Prostate gland (tissue), 2 donors: Measurements from ENCODE around the gene ZCCHC14. TPM values are rescaled to one million over a fixed set of nuclear protein-coding genes. Genes with fewer than 3 reads are reported as not detected.
"Not testable (repeated sequence)": the region's sequence is repeated elsewhere in the genome, so short reads cannot be mapped to it uniquely, and the experiment has no call there.

Source experiments
- DNase-seq: peaks from one replicate; pipeline ENCODE4 v3.0.0-alpha.2; 2019; ENCODE audit warnings: low spot score
- H3K27ac ChIP-seq, 2 donors: fragments of 200-600 bp; sonication (generic); 2 replicates each; pipeline ENCODE4 v1.5.1; 2017 to 2019
- H3K27me3 ChIP-seq: fragments of 200-600 bp; sonication (generic); replicated peaks from 2 replicates; pipeline ENCODE4 v1.5.1; 2019; ENCODE audit not compliant: insufficient read depth
- H3K36me3 ChIP-seq, 2 donors: fragments of 200-600 bp; sonication (generic); 1 replicate in 1 of 2; 2 replicates in 1 of 2; pipeline versions ENCODE4 v1.5.1 to v1.8.1; 2017 to 2019
- H3K4me1 ChIP-seq: fragments of 200-600 bp; sonication (generic); replicated peaks from 2 replicates; pipeline ENCODE4 v1.5.1; 2019
- H3K4me3 ChIP-seq, 2 donors: fragments of 200-600 bp; sonication (generic); 2 replicates each; pipeline ENCODE4 v1.5.1; 2017 to 2019
- H3K9me3 ChIP-seq: fragments of 200-600 bp; sonication (generic); 2 replicates; pipeline ENCODE4 v1.5.1; 2017
- CTCF ChIP-seq, 4 experiments: fragments of 200-600 bp in 2 of 4; fragments of 450-650 bp in 2 of 4; sonication (generic) in 2 of 4; IDR thresholded peaks; 1 replicate in 3 of 4; 2 replicates in 1 of 4; pipeline ENCODE4 v1.5.1; 2016 to 2019; ENCODE audit warnings: antibody characterized with exemption in 4 of 4, mild to moderate bottlenecking in 2 of 4, moderate library complexity in 2 of 4
- POLR2A ChIP-seq: fragments of 450-650 bp; IDR thresholded peaks from one replicate; pipeline ENCODE4 v1.6.1; 2016; ENCODE audit warnings: antibody characterized with exemption, mild to moderate bottlenecking
- POLR2AphosphoS5 ChIP-seq: sonication (generic); formaldehyde crosslinking; IDR thresholded peaks from one replicate; pipeline ENCODE4 v1.6.1; 2017; ENCODE audit warnings: antibody characterized with exemption
- WGBS: methylation state at CpG from one replicate; pipeline ENCODE4 v1.1.5; 2018; 5-methylcytosine and 5-hydroxymethylcytosine counted together
- intact Hi-C: fragments of 100-400 bp; cut with DNase I; formaldehyde crosslinking; loops from one replicate; pipeline ENCODE4 v1.14.2; 2022
- total RNA-seq, 2 donors: library from RNA; depleted of rRNA; stranded (reverse); fragments of >200 nt; gene quantifications; one replicate each; pipeline ENCODE4 v1.1.0, GENCODE V29; 2016

ZCCHC14 gene
- total RNA-seq, 2 donors from 2014 or later = 14.9 to 55.7 TPM

- Histone ChIP-seq H3K4me3 (peak overlapping the region in 1 of 2 donors; percentile 72), H3K27ac (peak overlapping the region; percentile 87 to 96), H3K27me3 (no peaks in the 10 kb centered on the region), H3K9me3 (no peaks in the 10 kb centered on the region), H3K4me1 (peaks cover 12% of the 10 kb centered on the region), H3K36me3 (no peaks in the 10 kb centered on the region)
- 96% methylated on average over 24 of the region's 24 CpGs for WGBS
- intact Hi-C loops = no loop called here
- no peak for DNase-seq
- TF ChIP-seq CTCF (IDR thresholded peaks at IDR 0.05) (no peak), POLR2AphosphoS5 (no peak), POLR2A (no peak)
Observed at GRCh38 chr16:87390641-87391323, 102.0 kb downstream of the ZCCHC14 start.

- intact Hi-C loops, H3K27me3 ChIP-seq, DNase-seq, H3K9me3 ChIP-seq, H3K27ac ChIP-seq, H3K4me3 ChIP-seq, H3K36me3 ChIP-seq: not testable (repeated sequence)
- WGBS = 93% methylated on average over 9 of the region's 9 CpGs
- H3K4me1 ChIP-seq = peaks cover 12% of the 10 kb centered on the region
Observed at GRCh38 chr16:87389914-87390313, 102.9 kb downstream of the ZCCHC14 start.

GRCh38 chr16:87389245-87389644 lies 103.6 kb downstream of the ZCCHC14 start:
- peaks cover 12% of the 10 kb centered on the region for H3K4me1 ChIP-seq

GRCh38 chr16:87388818-87389134 lies 104.0 kb downstream of the ZCCHC14 start:
- DNase-seq = no peak
- WGBS = 13% methylated on average over 1 of the region's 1 CpG
- H3K9me3 ChIP-seq = no peaks in the 10 kb centered on the region
- no peak overlapping the region for H3K4me3 ChIP-seq
- H3K27ac ChIP-seq = peak overlapping the region; percentile 93 to 94
- peaks cover 9% of the 10 kb centered on the region for H3K4me1 ChIP-seq
- no peaks in the 10 kb centered on the region for H3K36me3 ChIP-seq
- no peaks in the 10 kb centered on the region for H3K27me3 ChIP-seq
- TF ChIP-seq POLR2AphosphoS5 (no peak), POLR2A (no peak)
- intact Hi-C loops = no loop called here

More at GRCh38 chr16:87389245-87389644, 103.6 kb downstream of the ZCCHC14 start:
- Histone ChIP-seq H3K36me3 (no peaks in the 10 kb centered on the region), H3K9me3 (no peaks in the 10 kb centered on the region), H3K27me3 (no peaks in the 10 kb centered on the region), H3K27ac (peak overlapping the region in 1 of 2 donors; percentile 94), H3K4me3 (no peak overlapping the region)
- DNase-seq = no peak
- WGBS = 90% methylated on average over 5 of the region's 5 CpGs
- no peak for TF ChIP-seq CTCF (IDR thresholded peaks at IDR 0.05)
- no peak for TF ChIP-seq POLR2AphosphoS5
- no peak for TF ChIP-seq POLR2A
- intact Hi-C loops = no loop called here

- Histone ChIP-seq H3K36me3 (no peaks in the 10 kb centered on the region), H3K27me3 (no peaks in the 10 kb centered on the region), H3K27ac (peak overlapping the region; percentile 93 to 94), H3K9me3 (no peaks in the 10 kb centered on the region), H3K4me3 (peak overlapping the region in 1 of 2 donors; percentile 14), H3K4me1 (peaks cover 4% of the 10 kb centered on the region)
- peak; percentile 79 for TF ChIP-seq POLR2A
- peak; percentile 100 for TF ChIP-seq POLR2AphosphoS5
- no peak for TF ChIP-seq CTCF (IDR thresholded peaks at IDR 0.05)
- 10% methylated on average over 18 of the region's 18 CpGs for WGBS
- peak; percentile 98 for DNase-seq
- intact Hi-C loops = no loop called here
Observed at GRCh38 chr16:87387942-87388817, 104.6 kb downstream of the ZCCHC14 start.

- H3K4me1 ChIP-seq, H3K9me3 ChIP-seq, DNase-seq, H3K36me3 ChIP-seq, H3K27me3 ChIP-seq, intact Hi-C loops: not testable (repeated sequence)
- 88% methylated on average over 12 of the region's 12 CpGs for WGBS
- Histone ChIP-seq H3K4me3 (peak overlapping the region in 1 of 2 donors; percentile 75), H3K27ac (peak overlapping the region; percentile 81 to 90)
Observed at GRCh38 chr16:87384875-87385167, 108.0 kb downstream of the ZCCHC14 start.
